T-cell (primary cell): ENCODE measurements around the gene BOC. TPM values are rescaled to one million over a fixed set of nuclear protein-coding genes. Genes with fewer than 3 reads are reported as not detected.

ENCODE experiments used
- ATAC-seq, 4 experiments: fragments of 200-7000 bp in 3 of 4; fragments of 150-1000 bp in 1 of 4; cut with Tn5 transposase; replicated peaks in 1 of 4; 1 replicate in 3 of 4; 2 replicates in 1 of 4; pipeline ENCODE4 v1.10.0; 2021; ENCODE audit warnings: moderate library complexity in 3 of 4, mild to moderate bottlenecking in 2 of 4, moderate number of reproducible peaks in 1 of 4
- CTCF ChIA-PET, 2 donors: fragments of 300-600 bp; sonication (Branson Sonifier 250); formaldehyde crosslinking; loops; one replicate each; lab custom pipeline; 2022; ENCODE audit warnings: antibody characterized with exemption in 2 of 2; lab: Charles Lee
- POLR2A ChIA-PET, 2 donors: fragments of 300-600 bp; sonication (Branson Sonifier 250); formaldehyde crosslinking; loops; one replicate each; lab custom pipeline; 2022; ENCODE audit warnings: antibody characterized with exemption in 2 of 2; lab: Charles Lee
- DNase-seq, 35 experiments: peaks; one replicate each; pipeline versions ENCODE4 v3.0.0 to v3.0.0-alpha.2; 2013 to 2023
- H3K27ac ChIP-seq: one replicate; pipeline ENCODE4 v1.5.1; 2013; ENCODE audit warnings: low read length
- H3K27me3 ChIP-seq, 2 experiments: replicated peaks in 1 of 2; 1 replicate in 1 of 2; 2 replicates in 1 of 2; pipeline versions ENCODE4 v1.6.1 to v1.7.0; 2013; ENCODE audit warnings: low read length in 1 of 2, mixed read lengths in 1 of 2; ENCODE audit not compliant: control insufficient read depth in 2 of 2, insufficient read depth in 2 of 2; ENCODE audit errors: extremely low read depth in 1 of 2
- H3K36me3 ChIP-seq, 2 donors: 1 replicate in 1 of 2; 2 replicates in 1 of 2; pipeline versions ENCODE4 v1.6.1 to v1.7.0; 2013; ENCODE audit warnings: low read length in 1 of 2; ENCODE audit not compliant: control insufficient read depth in 2 of 2, insufficient read depth in 1 of 2; ENCODE audit errors: extremely low read depth in 1 of 2
- H3K4me1 ChIP-seq, 2 experiments: 1 replicate in 1 of 2; 2 replicates in 1 of 2; pipeline versions ENCODE4 v1.6.1 to v1.7.0; 2013; ENCODE audit warnings: low read length in 2 of 2, mixed read lengths in 1 of 2; ENCODE audit not compliant: insufficient read depth in 2 of 2, control insufficient read depth in 1 of 2; ENCODE audit errors: extremely low read depth in 1 of 2
- H3K4me3 ChIP-seq, 2 donors: 1 replicate in 1 of 2; 2 replicates in 1 of 2; pipeline versions ENCODE4 v1.5.1 to v1.7.0; 2013; ENCODE audit warnings: mild to moderate bottlenecking in 2 of 2, low read length in 1 of 2, moderate library complexity in 1 of 2; ENCODE audit not compliant: control insufficient read depth in 1 of 2; ENCODE audit errors: extremely low read depth in 1 of 2
- H3K9me3 ChIP-seq: 2 replicates; pipeline ENCODE4 v1.7.0; 2013
- H3K27ac Mint-ChIP-seq, 2 donors: one replicate each; pipeline ENCODE4 v1.8.0; 2020 to 2021; ENCODE audit warnings: mild to moderate bottlenecking in 2 of 2, mixed read lengths in 2 of 2
- H3K27me3 Mint-ChIP-seq, 2 donors: one replicate each; pipeline ENCODE4 v1.8.0; 2021 to 2022; ENCODE audit warnings: mixed read lengths in 2 of 2
- H3K36me3 Mint-ChIP-seq: one replicate; pipeline ENCODE4 v1.8.0; 2021; ENCODE audit warnings: mixed read lengths
- H3K4me1 Mint-ChIP-seq, 3 donors: one replicate each; pipeline ENCODE4 v1.8.0; 2020 to 2022; ENCODE audit warnings: mixed read lengths in 3 of 3, mild to moderate bottlenecking in 1 of 3
- H3K4me3 Mint-ChIP-seq, 3 donors: one replicate each; pipeline ENCODE4 v1.8.0; 2020 to 2022; ENCODE audit warnings: mild to moderate bottlenecking in 3 of 3, mixed read lengths in 3 of 3, moderate library complexity in 3 of 3
- H3K9me3 Mint-ChIP-seq, 3 donors: one replicate each; pipeline ENCODE4 v1.8.0; 2020 to 2022; ENCODE audit warnings: mixed read lengths in 3 of 3
- whole genome bisulfite sequencing: methylation state at CpG from one replicate; pipeline ENCODE4 v1.1.5; 2013; ENCODE audit warnings: missing lambda C conversion rate; ENCODE audit not compliant: insufficient coverage; 5-methylcytosine and 5-hydroxymethylcytosine counted together
- total RNA-seq, 35 experiments: library from RNA in 6 of 35; stranded (reverse) in 6 of 35; fragments of 120-200 nt in 1 of 35; gene quantifications; one replicate each; pipeline versions ENCODE4 v1.2.1 to v1.2.4 and lab custom pipeline; 2013 to 2026

The BOC gene
- total RNA-seq, 5 donors from 2014 or later (not counting 1 experiment from before 2014, with no cell fraction given), result 0.16 to 0.20 TPM; not detected in 3

DNA sequence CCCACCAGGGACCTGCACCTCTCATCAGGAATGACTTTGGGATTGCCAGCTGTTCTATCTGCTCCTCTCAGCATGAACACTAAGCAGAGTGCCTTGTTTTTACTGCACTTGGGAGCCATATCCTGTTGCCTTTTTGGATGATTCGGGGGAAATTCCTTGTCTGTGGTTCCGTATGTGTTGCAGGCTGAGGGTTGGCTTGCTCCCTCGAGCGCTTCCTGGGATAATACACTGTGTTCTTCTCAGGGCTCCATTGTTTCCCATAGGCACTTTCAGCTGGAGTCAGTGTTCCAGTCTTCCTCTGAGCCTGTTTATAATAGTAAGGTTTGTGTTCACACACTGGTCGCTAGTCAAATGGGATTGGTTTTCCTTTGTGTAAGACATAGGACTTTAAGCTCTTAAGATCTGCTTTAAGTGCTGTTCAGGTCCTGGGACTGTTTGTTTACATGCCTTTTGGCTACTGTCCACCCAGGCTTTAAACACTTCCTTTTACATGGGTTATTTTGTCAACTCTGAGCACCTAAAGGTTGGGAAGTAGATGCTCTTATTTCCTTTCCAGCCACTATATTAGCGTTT lies 23.4 kb downstream of the BOC start:
- WGBS, result 80% methylated on average over 4 of the region's 6 CpGs
- Mint-ChIP-seq H3K9me3 (no peaks in the 10 kb centered on the region), H3K27me3 (peaks cover 5 to 8% of the 10 kb centered on the region in 2 donors), H3K4me3 (no peak overlapping the region), H3K36me3 (no peaks in the 10 kb centered on the region), H3K4me1 (no peaks in the 10 kb centered on the region), H3K27ac (no peak overlapping the region)
- ChIA-PET CTCF (interaction anchor here (0.5 to 0.6 kb wide), 2 partner anchors 63 to 263 kb away, joined by 4 to 6 read pairs; no protein-coding TSS in a partner anchor), POLR2A (no interaction called here)
- Histone ChIP-seq H3K27ac (no peak overlapping the region), H3K36me3 (no peaks in the 10 kb centered on the region), H3K4me1 (no peaks in the 10 kb centered on the region), H3K27me3 (no peaks in the 10 kb centered on the region), H3K4me3 (no peak overlapping the region), H3K9me3 (no peaks in the 10 kb centered on the region)
- no peak for DNase-seq
- ATAC-seq, result no peak

DNA sequence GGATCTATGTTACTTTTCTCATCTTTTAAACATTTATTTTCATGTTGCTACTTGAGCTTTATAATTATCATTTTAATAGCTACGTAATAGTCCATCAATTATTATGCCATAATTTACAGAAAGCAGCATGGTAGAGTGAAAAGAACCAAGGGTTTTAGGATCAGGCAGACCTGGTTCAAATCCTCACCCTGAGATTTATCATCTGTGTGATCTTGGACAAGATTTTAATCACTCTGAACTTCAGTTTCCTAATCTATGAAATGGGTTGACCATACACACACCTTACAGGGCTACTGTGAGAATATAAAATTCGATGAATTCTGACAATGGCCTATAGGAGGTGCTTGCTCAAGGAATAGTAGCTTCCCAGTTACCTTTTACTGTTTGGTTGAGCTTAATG lies 27.1 kb downstream of the BOC start:
- no peaks in the 10 kb centered on the region for H3K9me3 Mint-ChIP-seq
- H3K27me3 Mint-ChIP-seq, result peaks cover 5 to 13% of the 10 kb centered on the region in 2 donors
- Histone ChIP-seq H3K4me3 (no peak overlapping the region), H3K9me3 (no peaks in the 10 kb centered on the region), H3K27ac (no peak overlapping the region), H3K36me3 (no peaks in the 10 kb centered on the region), H3K27me3 (peaks cover 0 to 4% of the 10 kb centered on the region in 2 experiments), H3K4me1 (peaks cover 0 to 6% of the 10 kb centered on the region in 2 experiments)
- peaks cover 8 to 12% (median 11%) of the 10 kb centered on the region in 3 donors for H3K4me1 Mint-ChIP-seq
- ATAC-seq (no peak), DNase-seq (no peak)
- no peak overlapping the region for H3K4me3 Mint-ChIP-seq
- CTCF ChIA-PET, result no interaction called here
- H3K36me3 Mint-ChIP-seq, result no peaks in the 10 kb centered on the region
- POLR2A ChIA-PET, result no interaction called here
- no peak overlapping the region for H3K27ac Mint-ChIP-seq
- WGBS, result no CpG with 5 or more reads among the region's 2 CpGs

DNA sequence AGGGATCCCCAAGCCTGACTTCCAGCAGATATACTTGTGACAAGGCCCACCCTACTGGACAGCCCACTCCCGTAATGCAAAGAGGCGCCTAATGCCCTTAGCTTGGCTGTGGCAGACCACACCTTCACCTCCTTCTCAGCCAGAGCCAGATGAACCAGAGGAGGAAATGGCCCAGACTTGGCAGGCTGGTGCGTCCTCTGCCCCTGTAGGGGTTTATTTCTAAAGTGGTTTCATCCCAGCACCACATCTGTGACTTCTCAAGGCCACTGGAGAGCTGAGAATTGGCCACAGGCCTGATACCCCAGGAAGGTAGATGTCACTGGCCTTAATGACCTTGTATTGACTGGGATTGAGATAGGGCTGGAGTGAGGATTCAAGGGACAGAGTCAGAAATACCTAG lies 29.5 kb downstream of the BOC start:
- no peaks in the 10 kb centered on the region for H3K36me3 Mint-ChIP-seq
- H3K27me3 ChIP-seq, result peaks cover 0 to 4% of the 10 kb centered on the region in 2 experiments
- no peak for ATAC-seq
- no peak overlapping the region for H3K27ac ChIP-seq
- WGBS, result 93% methylated on average over 2 of the region's 3 CpGs
- H3K9me3 ChIP-seq, result no peaks in the 10 kb centered on the region
- peaks cover 0 to 6% of the 10 kb centered on the region in 2 experiments for H3K4me1 ChIP-seq
- H3K9me3 Mint-ChIP-seq, result no peaks in the 10 kb centered on the region
- ChIA-PET CTCF (no interaction called here), POLR2A (interaction anchor here in 1 of 2 donors (0.6 kb wide), 1 partner anchor 144 kb away, joined by 3 read pairs; no protein-coding TSS in a partner anchor)
- peaks cover 7 to 20% of the 10 kb centered on the region in 2 donors for H3K27me3 Mint-ChIP-seq
- no peak overlapping the region for H3K4me3 Mint-ChIP-seq
- H3K4me3 ChIP-seq, result no peak overlapping the region
- H3K4me1 Mint-ChIP-seq, result peaks cover 8 to 12% (median 11%) of the 10 kb centered on the region in 3 donors
- H3K36me3 ChIP-seq, result no peaks in the 10 kb centered on the region
- no peak for DNase-seq
- H3K27ac Mint-ChIP-seq, result no peak overlapping the region

DNA sequence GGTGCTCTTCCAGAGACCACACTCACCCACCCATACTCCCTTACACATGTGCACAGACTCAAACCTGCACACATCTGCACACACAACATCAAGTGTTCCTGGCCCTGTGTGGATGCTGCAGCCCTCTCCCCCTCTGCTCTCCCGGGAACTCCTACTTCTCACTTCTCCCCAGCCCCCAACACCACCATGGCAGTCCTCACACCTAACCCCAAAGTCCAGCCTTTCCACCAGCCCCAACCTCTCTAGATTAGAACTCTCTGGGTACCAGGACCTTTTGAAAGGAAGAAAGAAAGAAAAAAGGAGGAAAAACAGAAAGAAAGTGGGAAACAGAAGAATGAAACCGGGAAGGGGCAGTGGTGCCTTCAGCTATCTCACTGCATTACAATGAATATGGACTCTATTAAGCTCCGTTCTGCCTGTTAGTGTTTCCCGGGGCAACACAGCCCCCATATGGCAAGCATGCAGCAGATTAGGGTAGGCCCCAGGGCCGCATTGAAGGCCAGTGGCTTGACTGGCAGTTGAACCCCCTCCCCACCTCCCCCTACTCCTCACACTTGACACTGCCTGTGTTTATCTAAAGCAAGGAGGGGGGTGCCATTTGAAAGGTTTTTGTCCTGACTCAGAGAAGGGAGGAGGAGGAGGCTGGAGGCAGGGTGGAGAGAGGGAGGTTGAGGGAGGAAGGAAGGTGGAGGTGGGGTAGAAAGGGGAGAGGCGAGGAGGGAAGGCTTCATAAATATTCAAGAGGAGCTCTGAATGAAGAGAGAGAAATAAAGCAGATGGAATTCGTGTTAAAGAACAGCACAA lies 30.1 kb downstream of the BOC start:
- Histone ChIP-seq H3K36me3 (no peaks in the 10 kb centered on the region), H3K4me3 (no peak overlapping the region), H3K27ac (no peak overlapping the region), H3K27me3 (peaks cover 0 to 4% of the 10 kb centered on the region in 2 experiments), H3K4me1 (peaks cover 0 to 6% of the 10 kb centered on the region in 2 experiments), H3K9me3 (no peaks in the 10 kb centered on the region)
- H3K36me3 Mint-ChIP-seq, result no peaks in the 10 kb centered on the region
- H3K4me3 Mint-ChIP-seq, result no peak overlapping the region
- WGBS, result 100% methylated on average over 1 of the region's 7 CpGs
- no peak for ATAC-seq
- H3K27ac Mint-ChIP-seq, result no peak overlapping the region
- no peaks in the 10 kb centered on the region for H3K9me3 Mint-ChIP-seq
- no peak for DNase-seq
- POLR2A ChIA-PET, result interaction anchor here in 1 of 2 donors (0.7 kb wide), 1 partner anchor 251 kb away, joined by 4 read pairs; no protein-coding TSS in a partner anchor
- CTCF ChIA-PET, result no interaction called here
- H3K4me1 Mint-ChIP-seq, result peaks cover 8 to 12% (median 11%) of the 10 kb centered on the region in 3 donors
- H3K27me3 Mint-ChIP-seq, result peaks cover 7 to 19% of the 10 kb centered on the region in 2 donors

DNA sequence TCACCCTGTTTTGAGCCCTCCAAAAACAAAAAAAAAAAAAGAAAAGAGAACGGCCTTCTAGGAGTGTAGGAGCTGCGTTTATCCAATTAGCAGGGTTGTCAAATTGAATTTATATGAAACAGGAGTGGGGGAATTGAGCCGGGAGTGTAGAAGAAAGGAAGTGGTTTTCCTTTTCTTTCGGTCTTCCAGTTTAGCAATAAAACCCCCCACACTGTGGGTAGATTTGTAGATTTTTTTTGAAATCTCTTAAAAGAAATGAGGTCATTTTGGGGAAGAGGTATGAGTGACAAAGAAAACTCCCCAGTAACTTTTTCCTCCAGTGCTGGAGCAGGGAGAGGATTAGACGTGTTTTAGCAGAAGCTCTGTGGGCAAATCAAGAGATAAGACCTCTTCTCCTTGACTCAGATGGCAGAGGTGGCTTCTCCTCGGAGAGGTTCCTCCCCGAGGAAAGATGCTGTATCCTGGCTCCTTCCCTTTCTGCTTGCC lies 30.8 kb downstream of the BOC start:
- Histone ChIP-seq H3K36me3 (no peaks in the 10 kb centered on the region), H3K27me3 (peaks cover 0 to 4% of the 10 kb centered on the region in 2 experiments), H3K4me3 (no peak overlapping the region), H3K27ac (no peak overlapping the region), H3K4me1 (peaks cover 0 to 6% of the 10 kb centered on the region in 2 experiments), H3K9me3 (no peaks in the 10 kb centered on the region)
- H3K27me3 Mint-ChIP-seq, result peaks cover 7 to 18% of the 10 kb centered on the region in 2 donors
- no peak overlapping the region for H3K4me3 Mint-ChIP-seq
- DNase-seq (no peak), ATAC-seq (no peak)
- H3K9me3 Mint-ChIP-seq, result no peaks in the 10 kb centered on the region
- no peak overlapping the region for H3K27ac Mint-ChIP-seq
- POLR2A ChIA-PET, result interaction anchor here in 1 of 2 donors (0.7 kb wide), 1 partner anchor 250 kb away, joined by 4 read pairs; no protein-coding TSS in a partner anchor
- H3K36me3 Mint-ChIP-seq, result no peaks in the 10 kb centered on the region
- CTCF ChIA-PET, result no interaction called here
- H3K4me1 Mint-ChIP-seq, result peaks cover 8 to 12% (median 11%) of the 10 kb centered on the region in 3 donors
- WGBS, result no CpG with 5 or more reads among the region's 7 CpGs

DNA sequence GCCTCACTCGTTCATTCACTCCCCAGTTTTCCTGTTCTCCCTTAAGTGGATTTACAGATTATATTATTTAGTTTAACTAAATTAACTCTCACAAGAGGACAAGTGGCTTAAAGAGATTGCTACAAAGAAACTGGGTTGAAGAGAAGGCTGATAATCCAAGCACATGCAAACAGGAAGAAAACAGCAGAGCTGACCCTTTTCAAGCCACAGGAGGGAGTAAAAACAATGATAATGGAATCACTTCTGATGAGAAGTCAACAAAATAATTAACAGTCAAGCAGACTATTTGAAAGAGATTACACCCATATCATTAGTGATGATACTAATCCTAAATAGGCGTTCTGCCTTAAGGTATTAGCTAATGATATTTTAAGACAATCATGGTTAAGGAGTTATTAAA lies 31.7 kb downstream of the BOC start:
- POLR2A ChIA-PET, result no interaction called here
- Histone ChIP-seq H3K36me3 (no peaks in the 10 kb centered on the region), H3K9me3 (no peaks in the 10 kb centered on the region), H3K27me3 (peaks cover 0 to 4% of the 10 kb centered on the region in 2 experiments), H3K4me3 (no peak overlapping the region), H3K4me1 (peaks cover 0 to 6% of the 10 kb centered on the region in 2 experiments), H3K27ac (no peak overlapping the region)
- Mint-ChIP-seq H3K36me3 (no peaks in the 10 kb centered on the region), H3K4me1 (peaks cover 8 to 12% (median 11%) of the 10 kb centered on the region in 3 donors), H3K27me3 (peaks cover 7 to 19% of the 10 kb centered on the region in 2 donors), H3K4me3 (no peak overlapping the region), H3K9me3 (no peaks in the 10 kb centered on the region), H3K27ac (no peak overlapping the region)
- WGBS, result no CpG with 5 or more reads among the region's 2 CpGs
- no peak for ATAC-seq
- CTCF ChIA-PET, result no interaction called here
- no peak for DNase-seq
